PC-3 (cell line): Measurements from ENCODE around the gene HDAC4. TPM values are rescaled to one million over a fixed set of nuclear protein-coding genes. Genes with fewer than 3 reads are reported as not detected.

Experiments
- ATAC-seq: fragments of 200-7000 bp; cut with Tn5 transposase; 2 replicates; pipeline ENCODE4 v1.9.1; 2020; ENCODE audit warnings: mild to moderate bottlenecking, moderate library complexity
- BruUV-seq: library from RNA; stranded (reverse); fragments of 400-500 nt; replicated peaks from 2 replicates; lab custom pipeline; 2021; lab: Mats Ljungman, UMichigan
- CTCF ChIA-PET: fragments of 300-600 bp; sonication (Branson Sonifier 250); formaldehyde crosslinking; loops from one replicate; lab custom pipeline; 2022; ENCODE audit warnings: antibody characterized with exemption; lab: Charles Lee
- POLR2A ChIA-PET: fragments of 300-600 bp; sonication (Branson Sonifier 250); formaldehyde crosslinking; loops from one replicate; lab custom pipeline; 2022; ENCODE audit warnings: antibody characterized with exemption; ENCODE audit not compliant: unreplicated experiment; lab: Charles Lee
- DNase-seq: peaks from one replicate; pipeline ENCODE4 v3.0.0-alpha.2; 2015
- H2AFZ ChIP-seq: fragments of 300-600 bp; sonication (generic); 2 replicates; pipeline ENCODE4 v1.6.0; 2016; ENCODE audit warnings: antibody characterized with exemption, low read length
- H3F3A ChIP-seq: fragments of 300-600 bp; sonication (generic); one replicate; pipeline ENCODE4 v1.6.0; 2017; ENCODE audit warnings: antibody characterized with exemption, low read length, control low read depth, mild to moderate bottlenecking; ENCODE audit not compliant: unreplicated experiment
- H3K27ac ChIP-seq: fragments of 300-600 bp; sonication (generic); 2 replicates; pipeline ENCODE4 v1.5.1; 2016; ENCODE audit warnings: mild to moderate bottlenecking, low read length
- H3K27me3 ChIP-seq: fragments of 300-600 bp; sonication (generic); 2 replicates; pipeline ENCODE4 v1.6.1; 2016; ENCODE audit warnings: low read length, mixed read lengths
- H3K36me3 ChIP-seq: fragments of 300-600 bp; sonication (generic); 2 replicates; pipeline ENCODE4 v1.6.1; 2016; ENCODE audit warnings: low read depth, mixed run types, low read length, mixed read lengths
- H3K4me1 ChIP-seq: fragments of 300-600 bp; sonication (generic); 2 replicates; pipeline ENCODE4 v1.5.1; 2016; ENCODE audit warnings: low read length; ENCODE audit not compliant: insufficient read depth
- H3K4me2 ChIP-seq: fragments of 300-600 bp; sonication (generic); 2 replicates; pipeline ENCODE4 v1.6.0; 2016; ENCODE audit warnings: low read length
- H3K4me3 ChIP-seq: fragments of 300-600 bp; sonication (generic); 2 replicates; pipeline ENCODE4 v1.5.1; 2016; ENCODE audit warnings: mild to moderate bottlenecking, low read length, mixed read lengths
- H3K79me2 ChIP-seq: fragments of 300-600 bp; sonication (generic); 2 replicates; pipeline ENCODE4 v1.6.1; 2017; ENCODE audit warnings: low read length, mixed read lengths
- H3K9ac ChIP-seq: fragments of 300-600 bp; sonication (generic); 2 replicates; pipeline ENCODE4 v1.6.0; 2016; ENCODE audit warnings: mild to moderate bottlenecking, low read length
- H3K9me2 ChIP-seq: fragments of 300-600 bp; sonication (generic); replicated peaks from 2 replicates; pipeline ENCODE4 v1.6.1; 2016; ENCODE audit warnings: mixed run types, low read length, mixed read lengths
- H3K9me3 ChIP-seq: fragments of 300-600 bp; sonication (generic); 2 replicates; pipeline ENCODE4 v1.6.1; 2016; ENCODE audit warnings: low read length, mixed read lengths
- H4K20me1 ChIP-seq: fragments of 300-600 bp; sonication (generic); 2 replicates; pipeline ENCODE4 v1.6.1; 2016; ENCODE audit warnings: low read length, mixed read lengths
- EZH2 ChIP-seq: fragments of 300-600 bp; sonication (generic); IDR thresholded peaks from one replicate; pipeline ENCODE4 v1.6.1; 2017; ENCODE audit warnings: antibody characterized with exemption, mild to moderate bottlenecking, low read length; ENCODE audit not compliant: unreplicated experiment
- EZH2phosphoT487 ChIP-seq: fragments of 300-600 bp; sonication (generic); IDR thresholded peaks from 2 replicates; pipeline ENCODE4 v1.6.1; 2018; ENCODE audit warnings: mild to moderate bottlenecking, antibody characterized with exemption, low read length, borderline replicate concordance
- intact Hi-C: fragments of 100-400 bp; cut with micrococcal nuclease; formaldehyde crosslinking; loops from 2 replicates; pipeline ENCODE4 v1.9.0; 2023
- total RNA-seq: library from RNA; depleted of rRNA; stranded (reverse); fragments of >200 nt; gene quantifications from 2 replicates; pipeline ENCODE4 v1.2.3, GENCODE V29; 2014
- TF ChIP-seq, protein P1 (sequence below): fragments of 300-600 bp; sonication (generic); conservative IDR thresholded peaks from 2 replicates; pipeline ENCODE4 v1.5.1; 2017; ENCODE audit warnings: antibody characterized with exemption, low read depth, mild to moderate bottlenecking, low read length

Gene HDAC4
- total RNA-seq, 1 experiment from 2014 or later: 8.5 TPM

DNA sequence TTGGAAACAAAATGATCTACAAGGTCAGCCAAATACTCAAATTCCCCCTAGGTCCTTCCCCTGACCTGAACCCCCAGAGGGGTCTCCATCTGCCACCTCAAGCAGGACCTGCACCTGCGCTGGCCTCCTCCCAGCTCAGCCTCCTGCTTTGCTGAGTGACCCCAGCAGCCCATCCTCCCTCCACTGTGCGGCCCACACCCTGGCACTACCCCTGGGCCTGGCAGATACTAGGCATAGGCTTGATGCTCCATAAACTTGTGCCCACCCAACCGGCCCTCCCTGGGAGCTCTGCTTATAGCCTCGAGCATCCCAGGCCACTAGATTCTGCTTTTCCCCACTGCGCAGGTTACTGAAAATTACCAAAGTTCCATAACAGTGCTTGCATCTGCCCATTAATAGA lies 156.2 kb downstream of the HDAC4 start:
- Histone ChIP-seq H3K9ac (no peak overlapping the region), H3K4me1 (peaks cover 29% of the 10 kb centered on the region), H4K20me1 (no peaks in the 10 kb centered on the region), H3K27me3 (no peaks in the 10 kb centered on the region), H3K9me2 (no peaks in the 10 kb centered on the region), H3K27ac (no peak overlapping the region), H3K79me2 (no peaks in the 10 kb centered on the region; the same call in 1 of the 2 replicates), H3K36me3 (no peaks in the 10 kb centered on the region), H3F3A (no peaks in the 10 kb centered on the region), H2AFZ (no peak overlapping the region), H3K9me3 (no peaks in the 10 kb centered on the region), H3K4me2 (no peak overlapping the region), H3K4me3 (no peak overlapping the region)
- ATAC-seq: no peak
- no peak for DNase-seq
- TF ChIP-seq, protein P1, sequence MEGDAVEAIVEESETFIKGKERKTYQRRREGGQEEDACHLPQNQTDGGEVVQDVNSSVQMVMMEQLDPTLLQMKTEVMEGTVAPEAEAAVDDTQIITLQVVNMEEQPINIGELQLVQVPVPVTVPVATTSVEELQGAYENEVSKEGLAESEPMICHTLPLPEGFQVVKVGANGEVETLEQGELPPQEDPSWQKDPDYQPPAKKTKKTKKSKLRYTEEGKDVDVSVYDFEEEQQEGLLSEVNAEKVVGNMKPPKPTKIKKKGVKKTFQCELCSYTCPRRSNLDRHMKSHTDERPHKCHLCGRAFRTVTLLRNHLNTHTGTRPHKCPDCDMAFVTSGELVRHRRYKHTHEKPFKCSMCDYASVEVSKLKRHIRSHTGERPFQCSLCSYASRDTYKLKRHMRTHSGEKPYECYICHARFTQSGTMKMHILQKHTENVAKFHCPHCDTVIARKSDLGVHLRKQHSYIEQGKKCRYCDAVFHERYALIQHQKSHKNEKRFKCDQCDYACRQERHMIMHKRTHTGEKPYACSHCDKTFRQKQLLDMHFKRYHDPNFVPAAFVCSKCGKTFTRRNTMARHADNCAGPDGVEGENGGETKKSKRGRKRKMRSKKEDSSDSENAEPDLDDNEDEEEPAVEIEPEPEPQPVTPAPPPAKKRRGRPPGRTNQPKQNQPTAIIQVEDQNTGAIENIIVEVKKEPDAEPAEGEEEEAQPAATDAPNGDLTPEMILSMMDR: no peak
- TF ChIP-seq EZH2: no peak
- TF ChIP-seq EZH2phosphoT487: no peak
- ChIA-PET POLR2A (no interaction called here), CTCF (no interaction called here)
- BruUV-seq: no TSS peak
- intact Hi-C loops: no loop called here

DNA sequence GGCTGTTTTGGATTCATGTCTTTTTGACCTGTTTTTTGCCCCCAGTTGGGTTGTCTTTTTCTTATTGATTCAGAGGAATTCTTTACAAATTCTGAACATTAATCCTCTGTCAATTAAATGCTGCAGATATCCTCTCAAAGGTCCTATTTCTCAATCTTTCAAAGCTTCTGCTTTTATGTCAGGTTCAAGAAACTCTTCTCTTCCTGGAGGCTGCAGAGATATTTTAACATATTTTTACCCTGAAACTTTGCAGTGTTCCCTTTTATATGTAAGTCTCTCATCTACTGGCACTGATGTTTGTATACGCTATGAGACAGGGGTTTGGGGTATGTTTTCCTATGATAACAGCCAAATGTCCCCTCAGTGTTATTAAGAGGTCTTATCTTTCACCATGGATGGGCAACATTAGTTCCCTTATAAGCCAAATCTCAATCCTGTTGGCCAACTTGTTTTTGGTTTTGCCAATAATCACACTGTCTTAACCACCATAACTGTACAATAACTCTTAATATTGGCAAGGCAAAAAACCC lies 159.3 kb downstream of the HDAC4 start:
- POLR2A ChIA-PET: no interaction called here
- DNase-seq: no peak
- H3K27ac ChIP-seq: no peak overlapping the region

DNA sequence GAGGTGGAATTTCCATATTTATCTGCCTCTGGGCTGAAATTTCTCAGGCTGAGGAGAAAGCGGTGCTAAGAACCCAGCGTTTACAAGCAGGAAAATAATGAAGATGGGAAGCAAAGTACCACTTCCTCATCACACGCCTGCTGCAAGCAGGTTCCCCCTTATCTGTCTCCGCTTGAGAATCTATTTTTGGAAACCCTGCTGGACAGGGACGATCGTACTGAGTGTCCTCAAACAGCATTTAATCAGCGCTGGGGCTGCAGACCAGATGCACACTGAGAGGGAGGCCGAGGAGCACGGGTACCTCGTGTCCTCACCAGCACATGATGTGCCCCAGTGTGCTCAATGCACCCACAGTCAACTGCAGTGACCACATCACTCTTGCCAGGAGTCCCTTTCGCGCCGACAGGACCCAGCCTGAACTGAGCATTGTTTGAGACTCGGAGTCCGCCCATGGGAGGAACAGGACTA lies 160.4 kb downstream of the HDAC4 start:
- no peaks in the 10 kb centered on the region for H3K4me1 ChIP-seq
- no peak for TF ChIP-seq EZH2phosphoT487
- no peak for TF ChIP-seq EZH2
- TF ChIP-seq, protein P1: no peak
- DNase-seq (no peak), ATAC-seq (no peak)
- no peak overlapping the region for H3K27ac ChIP-seq
- no peaks in the 10 kb centered on the region for H3K27me3 ChIP-seq
- H3K9me2 ChIP-seq: no peaks in the 10 kb centered on the region
- no peak overlapping the region for H3K4me3 ChIP-seq
- H3K4me2 ChIP-seq: no peak overlapping the region
- intact Hi-C loops: no loop called here
- POLR2A ChIA-PET: no interaction called here
- H3K9ac ChIP-seq: no peak overlapping the region
- BruUV-seq: no TSS peak
- H3F3A ChIP-seq: no peaks in the 10 kb centered on the region
- H3K36me3 ChIP-seq: no peaks in the 10 kb centered on the region
- H2AFZ ChIP-seq: no peak overlapping the region
- CTCF ChIA-PET: no interaction called here
- H3K79me2 ChIP-seq: no peaks in the 10 kb centered on the region
- no peaks in the 10 kb centered on the region for H4K20me1 ChIP-seq
- no peaks in the 10 kb centered on the region for H3K9me3 ChIP-seq

More for the DNA sequence above, 159.3 kb downstream of the HDAC4 start:
- no peak overlapping the region for H3K4me3 ChIP-seq
- H3K9me2 ChIP-seq: no peaks in the 10 kb centered on the region
- no peaks in the 10 kb centered on the region for H3K27me3 ChIP-seq
- no peaks in the 10 kb centered on the region for H3F3A ChIP-seq
- H3K9ac ChIP-seq: no peak overlapping the region
- H3K4me1 ChIP-seq: peaks cover 9% of the 10 kb centered on the region
- H3K36me3 ChIP-seq: no peaks in the 10 kb centered on the region
- H4K20me1 ChIP-seq: no peaks in the 10 kb centered on the region
- no peaks in the 10 kb centered on the region; the same call in 1 of the 2 replicates for H3K79me2 ChIP-seq
- H2AFZ ChIP-seq: no peak overlapping the region
- no peak overlapping the region for H3K4me2 ChIP-seq
- H3K9me3 ChIP-seq: no peaks in the 10 kb centered on the region
- CTCF ChIA-PET: no interaction called here
- TF ChIP-seq, protein P1: no peak
- TF ChIP-seq EZH2 (no peak), EZH2phosphoT487 (no peak)
- no TSS peak for BruUV-seq
- intact Hi-C loops: no loop called here
- no peak for ATAC-seq
